GM12892 (cell line): Measurements from ENCODE around the gene IFNA16.
"Not testable (repeated sequence)": the region's sequence is repeated elsewhere in the genome, so short reads cannot be mapped to it uniquely, and the experiment has no call there.

Experiments
- POLR2A ChIP-seq: IDR thresholded peaks from 2 replicates; pipeline ENCODE4 v1.6.1; 2011; ENCODE audit warnings: low read depth, low read length, control low read depth
- TAF1 ChIP-seq: IDR thresholded peaks from 2 replicates; pipeline ENCODE4 v1.6.1; 2011; ENCODE audit warnings: low read depth, mild to moderate bottlenecking, control low read depth, low read length, borderline replicate concordance

- TF ChIP-seq POLR2A, TAF1: not testable (repeated sequence)
Observed at GRCh38 chr9:21212160-21212559, 5.0 kb downstream of the IFNA16 start.
